OCI-LY3 (cell line): ENCODE measurements around the gene SELE.

Source experiments
- H2AFZ ChIP-seq: fragments of 200-600, 300-600 bp; shearing (Covaris generic); 2 replicates; pipeline ENCODE4 v1.6.0; 2014; ENCODE audit warnings: antibody characterized with exemption, low read depth, low read length
- H3K27ac ChIP-seq: fragments of 200-600, 300-600 bp; sonication (generic); 2 replicates; pipeline ENCODE4 v1.5.1; 2014; ENCODE audit warnings: mild to moderate bottlenecking, low read length, moderate library complexity, mixed read lengths
- H3K27me3 ChIP-seq: fragments of 200-600, 300-600 bp; sonication (generic); 2 replicates; pipeline ENCODE4 v1.6.1; 2014; ENCODE audit warnings: low read depth, low read length, mixed read lengths
- H3K36me3 ChIP-seq: fragments of 200-600, 300-600 bp; sonication (generic); replicated peaks from 2 replicates; pipeline ENCODE3; 2014; ENCODE audit warnings: low read depth, low read length, mixed read lengths
- H3K4me1 ChIP-seq: fragments of 300-600, 200-600 bp; sonication (generic); 2 replicates; pipeline ENCODE4 v1.6.1; 2014; ENCODE audit warnings: low read length, mixed read lengths
- H3K4me2 ChIP-seq: fragments of 200-600, 300-600 bp; sonication (generic); 2 replicates; pipeline ENCODE4 v1.6.1; 2014; ENCODE audit warnings: low read length, mixed read lengths
- H3K4me3 ChIP-seq: fragments of 300-600, 200-600 bp; sonication (generic); 2 replicates; pipeline ENCODE4 v1.5.1; 2014; ENCODE audit warnings: antibody characterized with exemption, mild to moderate bottlenecking, low read length, moderate library complexity
- H3K79me2 ChIP-seq: fragments of 300-600, 200-600 bp; shearing (Covaris generic); 2 replicates; pipeline ENCODE4 v1.6.1; 2014; ENCODE audit warnings: mild to moderate bottlenecking, low read length, mixed read lengths
- H3K9ac ChIP-seq: fragments of 300-600, 200-600 bp; shearing (Covaris generic); 2 replicates; pipeline ENCODE4 v1.6.0; 2014; ENCODE audit warnings: mild to moderate bottlenecking, low read length, moderate library complexity
- H3K9me3 ChIP-seq: fragments of 200-600, 300-600 bp; shearing (Covaris generic); 2 replicates; pipeline ENCODE4 v1.6.1; 2014; ENCODE audit warnings: low read length, mixed read lengths; ENCODE audit not compliant: insufficient read depth
- H4K20me1 ChIP-seq: fragments of 200-600, 300-600 bp; sonication (generic); 2 replicates; pipeline ENCODE4 v1.6.1; 2016; ENCODE audit warnings: low read length, mixed read lengths; ENCODE audit not compliant: insufficient read depth
- CTCF ChIP-seq: fragments of 200-600, 300-600 bp; sonication (generic); IDR thresholded peaks from 2 replicates; pipeline ENCODE4 v1.5.1; 2014; ENCODE audit warnings: antibody characterized with exemption, low read length, low read depth
- EZH2phosphoT487 ChIP-seq: fragments of 200-600 bp; shearing (Covaris generic); IDR thresholded peaks from 2 replicates; pipeline ENCODE4 v1.6.1; 2018; ENCODE audit warnings: antibody characterized with exemption, mixed run types, low read depth

Gene SELE

DNA sequence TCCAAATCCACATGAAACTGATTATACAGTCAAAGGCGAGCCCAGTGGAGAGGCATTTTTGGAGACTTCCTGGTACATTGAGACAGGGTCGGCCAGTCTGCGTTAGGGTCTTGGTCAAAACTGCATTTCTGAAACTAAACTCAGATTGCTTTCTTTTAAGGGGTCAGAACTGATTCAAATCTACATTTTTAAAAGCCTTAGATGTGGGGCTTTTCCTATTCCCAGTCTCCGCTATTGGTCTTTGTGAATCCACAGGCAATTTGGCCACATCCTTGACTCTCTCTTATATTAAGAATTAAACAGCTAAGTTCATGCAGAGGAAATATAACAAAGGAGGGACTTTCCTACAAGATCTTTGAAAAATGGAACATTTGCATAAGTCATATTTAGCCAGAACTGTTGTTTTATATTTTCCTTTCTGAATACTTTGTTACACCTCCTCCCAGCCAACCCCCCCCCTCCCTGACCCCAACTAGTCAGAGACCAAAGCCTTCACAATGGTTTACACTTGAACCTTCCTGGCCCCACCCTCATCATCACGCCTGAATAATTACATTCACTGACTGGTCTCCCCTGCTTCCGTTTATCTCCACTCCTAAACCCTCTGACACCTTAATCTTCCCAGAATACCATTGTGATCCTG, 53.4 kb downstream of the SELE start:
- Histone ChIP-seq H3K4me3 (peak overlapping the region; percentile 42), H3K4me1 (peaks cover 84% of the 10 kb centered on the region), H2AFZ (peak overlapping the region; percentile 32), H3K9me3 (no peaks in the 10 kb centered on the region), H3K36me3 (no peaks in the 10 kb centered on the region), H3K4me2 (peak overlapping the region; percentile 66), H3K27ac (peak overlapping the region; percentile 85), H3K79me2 (no peaks in the 10 kb centered on the region), H4K20me1 (no peaks in the 10 kb centered on the region), H3K9ac (peak overlapping the region; percentile 58), H3K27me3 (no peaks in the 10 kb centered on the region)
- TF ChIP-seq CTCF (no peak), EZH2phosphoT487 (no peak)

- TF ChIP-seq EZH2phosphoT487 (no peak), CTCF (no peak)
- H2AFZ ChIP-seq: peak overlapping the region; percentile 28
Observed at GRCh38 chr1:169679692-169680091, 54.2 kb downstream of the SELE start.

GRCh38 chr1:169676001-169676400, 57.9 kb downstream of the SELE start:
- Histone ChIP-seq H4K20me1 (no peaks in the 10 kb centered on the region), H3K4me1 (peaks cover 54% of the 10 kb centered on the region), H2AFZ (no peak overlapping the region), H3K9ac (no peak overlapping the region), H3K27ac (peak overlapping the region; percentile 68), H3K36me3 (peaks cover 3% of the 10 kb centered on the region), H3K4me3 (no peak overlapping the region), H3K27me3 (no peaks in the 10 kb centered on the region), H3K9me3 (0 out of 2 replicates have a peak, but pooled peaks cover 5% of the 10 kb centered on the region), H3K79me2 (no peaks in the 10 kb centered on the region), H3K4me2 (peak overlapping the region; percentile 10; the same call in 1 of the 2 replicates)
- TF ChIP-seq EZH2phosphoT487: no peak
- TF ChIP-seq CTCF: no peak

More at GRCh38 chr1:169679692-169680091, 54.2 kb downstream of the SELE start:
- H3K4me2 ChIP-seq: peak overlapping the region; percentile 66
- H3K27ac ChIP-seq: peak overlapping the region; percentile 85
- H4K20me1 ChIP-seq: no peaks in the 10 kb centered on the region
- H3K4me3 ChIP-seq: no peak overlapping the region
- H3K4me1 ChIP-seq: peaks cover 84% of the 10 kb centered on the region
- no peaks in the 10 kb centered on the region for H3K27me3 ChIP-seq
- H3K9ac ChIP-seq: peak overlapping the region; percentile 58
- no peaks in the 10 kb centered on the region for H3K9me3 ChIP-seq
- no peaks in the 10 kb centered on the region for H3K36me3 ChIP-seq
- no peaks in the 10 kb centered on the region for H3K79me2 ChIP-seq
